HepG2 (cell line): ENCODE measurements around the gene NABP2. TPM values are rescaled to one million over a fixed set of nuclear protein-coding genes. Genes with fewer than 3 reads are reported as not detected.
A peak's percentile ranks its signal among the peaks of the same experiment; 100 is the strongest.

ENCODE experiments used
- ATAC-seq: fragments of 200-7000 bp; cut with Tn5 transposase; 3 replicates; pipeline ENCODE4 v1.9.1; 2020; ENCODE audit warnings: mild to moderate bottlenecking, moderate library complexity
- BruUV-seq: library from RNA; stranded (reverse); fragments of 400-500 nt; replicated peaks from 2 replicates; lab custom pipeline; 2021; lab: Mats Ljungman, UMichigan
- CTCF ChIA-PET: fragments of 300-600 bp; formaldehyde crosslinking; extraction: SDS; loops from one replicate; lab custom pipeline; 2021; ENCODE audit warnings: low total read pairs, inconsistent platforms, low intra/inter-chr PET ratio; lab: Yijun Ruan, JAX
- POLR2A ChIA-PET: fragments of 350-600 bp; sonication (Branson Sonifier 250); formaldehyde crosslinking; loops from one replicate; lab custom pipeline; 2020; ENCODE audit warnings: antibody characterized with exemption, inconsistent platforms; lab: Yijun Ruan, JAX
- DNase-seq: peaks from one replicate; pipeline ENCODE4 v3.0.0-alpha.2; 2015; ENCODE audit warnings: low spot score
- FAIRE-seq: peaks from 3 replicates; lab custom pipeline; 2011; peaks lifted over from hg19 to GRCh38; lab: Jason Lieb, UNC
- H2AFZ ChIP-seq: one replicate; pipeline ENCODE4 v1.6.1; 2011; ENCODE audit warnings: low read length, inconsistent platforms
- H3K27ac ChIP-seq: fragments of 300-600 bp; 3 replicates; pipeline ENCODE4 v1.8.0; 2011; ENCODE audit warnings: mixed run types, mild to moderate bottlenecking, mixed read lengths, low read length, inconsistent platforms; ENCODE audit not compliant: insufficient read depth; ENCODE audit errors: extremely low read length
- H3K27me3 ChIP-seq, 2 experiments: fragments of 200-600 bp in 1 of 2; 2 replicates in 1 of 2; 3 replicates in 1 of 2; pipeline versions ENCODE4 v1.6.0 to v1.8.0; 2011; ENCODE audit warnings: low read length in 2 of 2, mild to moderate bottlenecking in 2 of 2, moderate library complexity in 2 of 2, inconsistent platforms in 1 of 2; ENCODE audit not compliant: insufficient read depth in 2 of 2, control insufficient read depth in 1 of 2
- H3K36me3 ChIP-seq, 2 experiments: fragments of 200-600 bp in 1 of 2; replicated peaks in 1 of 2; 2 replicates in 1 of 2; 3 replicates in 1 of 2; pipeline versions ENCODE4 v1.5.1 to v1.8.0; 2011; ENCODE audit warnings: low read length in 2 of 2, inconsistent platforms in 1 of 2; ENCODE audit not compliant: insufficient read depth in 2 of 2, control insufficient read depth in 1 of 2
- H3K4me1 ChIP-seq: 2 replicates; pipeline ENCODE4 v1.5.1; 2012; ENCODE audit warnings: low read length, inconsistent platforms; ENCODE audit not compliant: insufficient read depth
- H3K4me2 ChIP-seq: 2 replicates; pipeline ENCODE4 v1.6.0; 2011; ENCODE audit warnings: low read depth, low read length, inconsistent platforms
- H3K4me3 ChIP-seq, 3 experiments: fragments of 200-600 bp in 1 of 3; sonication (generic), shearing (Covaris generic) in 1 of 3; replicated peaks in 1 of 3; 2 replicates each; pipeline ENCODE4 v1.5.1; 2011 to 2016; ENCODE audit warnings: low read length in 3 of 3, inconsistent platforms in 2 of 3, low read depth in 2 of 3, mild to moderate bottlenecking in 2 of 3, control low read depth in 1 of 3, mixed read lengths in 1 of 3; ENCODE audit not compliant: insufficient read depth in 1 of 3
- H3K79me2 ChIP-seq: one replicate; pipeline ENCODE4 v1.6.1; 2011; ENCODE audit warnings: low read length, inconsistent platforms; ENCODE audit not compliant: insufficient read depth
- H3K9ac ChIP-seq: 2 replicates; pipeline ENCODE4 v1.6.0; 2011; ENCODE audit warnings: mild to moderate bottlenecking, low read depth, low read length, inconsistent platforms; ENCODE audit not compliant: insufficient read depth
- H3K9me3 ChIP-seq: 2 replicates; pipeline ENCODE4 v1.5.1; 2012; ENCODE audit warnings: mild to moderate bottlenecking, low read length
- H4K20me1 ChIP-seq: 2 replicates; pipeline ENCODE4 v1.6.0; 2011; ENCODE audit warnings: inconsistent platforms, mild to moderate bottlenecking, low read length, moderate library complexity; ENCODE audit not compliant: insufficient read depth
- ARNT2 ChIP-seq: sonication (generic); formaldehyde crosslinking; IDR thresholded peaks from 2 replicates; pipeline ENCODE4 v1.8.0; 2022; ENCODE audit warnings: mild to moderate bottlenecking, low read depth, missing genetic modification reagents, moderate library complexity
- FIP1L1 ChIP-seq: fragments of 200-400 bp; formaldehyde crosslinking; IDR thresholded peaks from 2 replicates; pipeline ENCODE4 v1.6.1; 2018; ENCODE audit warnings: low read depth, mild to moderate bottlenecking, low read length, moderate library complexity, borderline replicate concordance; ENCODE audit not compliant: insufficient read depth
- ISX ChIP-seq: sonication (generic); formaldehyde crosslinking; conservative IDR thresholded peaks from 2 replicates; pipeline ENCODE4 v1.5.0; 2020; ENCODE audit warnings: missing genetic modification reagents
- KLF12 ChIP-seq: sonication (generic); formaldehyde crosslinking; IDR thresholded peaks from 2 replicates; pipeline ENCODE4 v1.4.0; 2020; ENCODE audit warnings: missing genetic modification reagents, borderline replicate concordance
- NCOR1 ChIP-seq: fragments of 200-600 bp; sonication (generic); IDR thresholded peaks from 2 replicates; pipeline ENCODE4 v1.7.0; 2017; ENCODE audit warnings: antibody characterized with exemption, low read length, borderline replicate concordance
- POLR2A ChIP-seq, 2 experiments: IDR thresholded peaks; 2 replicates each; pipeline ENCODE4 v1.6.1; 2011; ENCODE audit warnings: low read depth in 2 of 2, low read length in 2 of 2, mild to moderate bottlenecking in 1 of 2, moderate library complexity in 1 of 2; ENCODE audit not compliant: insufficient read depth in 1 of 2
- POLR2AphosphoS5 ChIP-seq: IDR thresholded peaks from 2 replicates; pipeline ENCODE4 v1.6.1; 2012; ENCODE audit warnings: low read depth, low read length
- RAD21 ChIP-seq: fragments of 450-650 bp; formaldehyde crosslinking; IDR thresholded peaks from 2 replicates; pipeline ENCODE4 v1.5.0; 2020; ENCODE audit warnings: mild to moderate bottlenecking
- SPEN ChIP-seq: sonication (generic); formaldehyde crosslinking; IDR thresholded peaks from 2 replicates; pipeline ENCODE4 v1.5.1; 2020; ENCODE audit warnings: low read depth, mild to moderate bottlenecking, missing genetic modification reagents
- SRF ChIP-seq: IDR thresholded peaks from 2 replicates; pipeline ENCODE4 v1.6.1; 2011; ENCODE audit warnings: mild to moderate bottlenecking, low read depth, low read length, moderate library complexity
- ZMYM2 ChIP-seq: sonication (generic); formaldehyde crosslinking; IDR thresholded peaks from 2 replicates; pipeline ENCODE4 v1.8.0; 2022; ENCODE audit warnings: mild to moderate bottlenecking, missing genetic modification reagents
- ZMYM4 ChIP-seq: sonication (generic); formaldehyde crosslinking; IDR thresholded peaks from 2 replicates; pipeline ENCODE4 v1.8.1; 2023; ENCODE audit warnings: mild to moderate bottlenecking, missing genetic modification reagents
- ZNF468 ChIP-seq: sonication (generic); formaldehyde crosslinking; IDR thresholded peaks from 2 replicates; pipeline ENCODE4 v1.8.0; 2022; ENCODE audit warnings: mild to moderate bottlenecking, moderate library complexity, missing genetic modification reagents
- ZNF510 ChIP-seq: sonication (generic); formaldehyde crosslinking; IDR thresholded peaks from 2 replicates; pipeline ENCODE4 v1.4.0; 2020; ENCODE audit warnings: low read depth, mild to moderate bottlenecking, missing genetic modification reagents
- ZNF75D ChIP-seq: sonication (generic); formaldehyde crosslinking; IDR thresholded peaks from 2 replicates; pipeline ENCODE4 v1.8.1; 2023; ENCODE audit warnings: missing genetic modification reagents, mild to moderate bottlenecking, borderline replicate concordance
- ZNF768 ChIP-seq: sonication (generic); formaldehyde crosslinking; IDR thresholded peaks from 2 replicates; pipeline ENCODE4 v1.4.0; 2020; ENCODE audit warnings: missing genetic modification reagents
- ZNF781 ChIP-seq: sonication (generic); formaldehyde crosslinking; IDR thresholded peaks from 2 replicates; pipeline ENCODE4 v1.5.1; 2020; ENCODE audit warnings: borderline replicate concordance, mild to moderate bottlenecking, missing genetic modification reagents; ENCODE audit errors: not compliant biosample characterization
- WGBS: methylation state at CpG from one replicate; pipeline ENCODE4 v1.1.6; 2017; ENCODE audit warnings: low lambda C conversion rate; 5-methylcytosine and 5-hydroxymethylcytosine counted together
- in situ Hi-C: cut with HindIII; loops from 2 replicates; pipeline ENCODE4 v1.10.0; 2017; ENCODE audit warnings: low pct_unique_long_range_greater_than_20kb; ENCODE audit not compliant: extremely low pct_ligation_motif_present
- intact Hi-C: fragments of 100-400 bp; cut with micrococcal nuclease; formaldehyde crosslinking; loops from one replicate; pipeline ENCODE4 v1.10.0; 2022; ENCODE audit not compliant: unreplicated experiment
- polyA plus RNA-seq, 8 experiments: library from polyadenylated mRNA; depleted of rRNA in 3 of 8; stranded (reverse) in 7 of 8; unstranded in 1 of 8; fragments of >200 nt; fragmentation: Illumina TruSeq in 4 of 8; extraction: Trizol in 4 of 8; gene quantifications; 2 replicates each; pipeline versions ENCODE4 v1.2.1 to v1.2.3, GENCODE V29; 2011 to 2016; ENCODE audit warnings: low read depth in 4 of 8, missing spikeins in 1 of 8, mixed read lengths in 1 of 8; ENCODE audit not compliant: insufficient read depth in 1 of 8
- total RNA-seq, 5 experiments: library from RNA; depleted of rRNA; stranded (reverse); fragments of >200 nt; fragmentation: Illumina TruSeq; extraction: Trizol; gene quantifications; 2 replicates each; pipeline ENCODE4 v1.2.3, GENCODE V29; 2016; ENCODE audit warnings: low read depth in 1 of 5
- TF ChIP-seq, protein P1 (sequence below): sonication (generic); formaldehyde crosslinking; IDR thresholded peaks from 2 replicates; pipeline ENCODE4 v1.4.0; 2020; ENCODE audit warnings: mild to moderate bottlenecking, missing genetic modification reagents
- TF ChIP-seq, protein P2 (sequence below): sonication (generic); formaldehyde crosslinking; conservative IDR thresholded peaks from 2 replicates; pipeline ENCODE4 v1.4.0; 2020; ENCODE audit warnings: missing genetic modification reagents
- TF ChIP-seq, protein P3 (sequence below): sonication (generic); formaldehyde crosslinking; IDR thresholded peaks from 2 replicates; pipeline ENCODE4 v1.5.0; 2020; ENCODE audit warnings: mild to moderate bottlenecking, missing genetic modification reagents, moderate library complexity

NABP2 gene
- total and polyA plus RNA-seq, 2 of the 13 experiments (the other 11 are each of a cell fraction or from before 2014, with no cell fraction given) = 33.2 to 35.5 TPM

DNA sequence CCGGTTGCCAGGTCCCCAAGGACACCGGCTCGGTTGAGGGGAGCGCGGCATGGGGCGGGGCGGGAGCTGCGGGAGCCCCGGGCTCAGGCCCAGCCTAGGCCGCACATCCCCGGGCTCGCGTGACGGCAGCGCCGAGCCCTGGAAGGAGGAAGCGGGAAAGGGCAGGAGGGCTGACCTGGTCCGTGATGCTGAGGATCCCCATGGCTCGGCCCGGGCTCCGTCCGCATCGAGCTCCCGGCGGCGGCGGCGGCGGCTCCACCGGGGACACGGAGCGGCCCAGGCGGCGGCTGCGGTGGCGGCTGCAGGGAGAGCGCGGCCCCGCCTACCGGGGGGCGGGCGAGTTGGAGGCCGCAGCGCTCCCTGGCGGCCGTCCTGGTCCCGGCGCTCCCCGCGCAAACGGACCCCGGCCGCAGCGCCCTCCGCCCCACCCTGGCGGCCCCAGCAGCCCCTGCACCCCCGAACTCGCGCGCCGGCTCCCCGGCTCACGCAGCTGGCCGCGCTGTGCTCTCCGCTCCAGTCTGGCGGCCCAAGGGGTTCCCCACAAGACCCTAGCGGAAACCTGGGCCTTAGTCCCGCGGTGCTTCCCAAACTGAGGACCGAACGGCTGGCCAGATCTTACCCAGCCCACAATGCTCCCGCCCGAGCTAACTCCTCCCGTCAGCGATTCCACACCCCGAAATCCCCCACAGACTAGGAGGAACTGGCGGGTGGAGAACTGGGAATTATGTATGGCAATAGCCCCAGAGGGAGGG, 34.1 kb downstream of the NABP2 start, which contains the start of gene ANKRD52:
Gene ANKRD52, minus strand, starts transcription at position 317 of the 752 bp plus-strand sequence. Its CDS starts 115 bp downstream, at position 202.
- ChIA-PET POLR2A (interaction anchor here (0.5 to 3.5 kb wide), 9 partner anchors 9 to 177 kb away, joined by 3 to 24 read pairs (median 6); partner anchors contain the start of genes CNPY2, COQ10A, CS and RNF41), CTCF (interaction anchor here (0.7 to 2.1 kb wide), 7 partner anchors 9 to 67 kb away, joined by 3 to 12 read pairs (median 6); partner anchors contain the start of genes COQ10A, NABP2 and SLC39A5)
- peak within 1 kb of the TSS; percentile 79 for H3K9ac ChIP-seq
- H3K4me3 ChIP-seq = peak within 1 kb of the TSS; percentile 74 to 96 (median 88)
- intact Hi-C loops = loop anchor here (1.0 to 5.0 kb wide), 2 partner anchors 36 to 65 kb away; partner anchors contain the start of genes NABP2 and RNF41
- peak within 1 kb of the TSS; percentile 86 for H2AFZ ChIP-seq
- BruUV-seq = no TSS peak
- H3K4me2 ChIP-seq = peak within 1 kb of the TSS; percentile 97
- peak within 1 kb of the TSS; percentile 45 for H3K27ac ChIP-seq
- WGBS = 1% methylated on average over 19 of the region's 78 CpGs
- ATAC-seq = peak; percentile 92
- peaks cover 10% of the 10 kb centered on the region for H3K79me2 ChIP-seq
- peaks cover 28% of the 10 kb centered on the region for H3K4me1 ChIP-seq
- H4K20me1 ChIP-seq = no peaks in the 10 kb centered on the region
- no peaks in the 10 kb centered on the region for H3K9me3 ChIP-seq
- no peak for FAIRE-seq
- H3K27me3 ChIP-seq = no peaks in the 10 kb centered on the region
- peaks cover 8 to 23% of the 10 kb centered on the region in 2 experiments for H3K36me3 ChIP-seq
- peak; percentile 26 for DNase-seq
- in situ Hi-C loops = loop anchor here (5.0 kb wide), 2 partner anchors 36 to 66 kb away; partner anchors contain the start of genes NABP2 and RNF41
- peak; percentile 91 for TF ChIP-seq SPEN (CRISPR knock-in tag)
- no peak for TF ChIP-seq SRF
- peak; percentile 12; the same call in 1 of the 2 replicates for TF ChIP-seq ZMYM4 (CRISPR knock-in tag)
- no peak for TF ChIP-seq ZNF75D (CRISPR knock-in tag)
- 0 out of 2 replicates have a peak, but pooled peaks have one; percentile 19 for TF ChIP-seq ZMYM2 (CRISPR knock-in tag)
- TF ChIP-seq POLR2AphosphoS5 = peak; percentile 53; the same call in 1 of the 2 replicates
- peak; percentile 72; the same call in 1 of the 2 replicates for TF ChIP-seq ARNT2 (CRISPR knock-in tag)
- TF ChIP-seq ZNF468 = 0 out of 2 replicates have a peak, but pooled peaks have one; percentile 26
- 0 out of 2 replicates have a peak, but pooled peaks have one; percentile 32 for TF ChIP-seq ISX (CRISPR knock-in tag)
- TF ChIP-seq ZNF510 (CRISPR knock-in tag) = no peak
- no peak for TF ChIP-seq ZNF781 (CRISPR knock-in tag)
- no peak for TF ChIP-seq FIP1L1
- TF ChIP-seq NCOR1 = no peak
- peak; percentile 65; the same call in 1 of the 2 replicates for TF ChIP-seq KLF12 (CRISPR knock-in tag)
- TF ChIP-seq, protein P1, sequence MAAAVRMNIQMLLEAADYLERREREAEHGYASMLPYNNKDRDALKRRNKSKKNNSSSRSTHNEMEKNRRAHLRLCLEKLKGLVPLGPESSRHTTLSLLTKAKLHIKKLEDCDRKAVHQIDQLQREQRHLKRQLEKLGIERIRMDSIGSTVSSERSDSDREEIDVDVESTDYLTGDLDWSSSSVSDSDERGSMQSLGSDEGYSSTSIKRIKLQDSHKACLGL (CRISPR knock-in tag) = peak; percentile 43; the same call in 1 of the 2 replicates
- TF ChIP-seq RAD21 (CRISPR knock-in tag) = peak; percentile 84
- TF ChIP-seq POLR2A (IDR thresholded peaks at IDR 0.05; ENCODE audit: insufficient read depth in 1 of 2, low read depth in 2 of 2, low read length in 2 of 2) = peak in 1 of 2 experiments; percentile 47; a peak in 2 of 4 replicates
- TF ChIP-seq ZNF768 (CRISPR knock-in tag) = 0 out of 2 replicates have a peak, but pooled peaks have one; percentile 26
- TF ChIP-seq, protein P2, sequence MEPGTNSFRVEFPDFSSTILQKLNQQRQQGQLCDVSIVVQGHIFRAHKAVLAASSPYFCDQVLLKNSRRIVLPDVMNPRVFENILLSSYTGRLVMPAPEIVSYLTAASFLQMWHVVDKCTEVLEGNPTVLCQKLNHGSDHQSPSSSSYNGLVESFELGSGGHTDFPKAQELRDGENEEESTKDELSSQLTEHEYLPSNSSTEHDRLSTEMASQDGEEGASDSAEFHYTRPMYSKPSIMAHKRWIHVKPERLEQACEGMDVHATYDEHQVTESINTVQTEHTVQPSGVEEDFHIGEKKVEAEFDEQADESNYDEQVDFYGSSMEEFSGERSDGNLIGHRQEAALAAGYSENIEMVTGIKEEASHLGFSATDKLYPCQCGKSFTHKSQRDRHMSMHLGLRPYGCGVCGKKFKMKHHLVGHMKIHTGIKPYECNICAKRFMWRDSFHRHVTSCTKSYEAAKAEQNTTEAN = peak; percentile 63; the same call in 1 of the 2 replicates
- TF ChIP-seq, protein P3, sequence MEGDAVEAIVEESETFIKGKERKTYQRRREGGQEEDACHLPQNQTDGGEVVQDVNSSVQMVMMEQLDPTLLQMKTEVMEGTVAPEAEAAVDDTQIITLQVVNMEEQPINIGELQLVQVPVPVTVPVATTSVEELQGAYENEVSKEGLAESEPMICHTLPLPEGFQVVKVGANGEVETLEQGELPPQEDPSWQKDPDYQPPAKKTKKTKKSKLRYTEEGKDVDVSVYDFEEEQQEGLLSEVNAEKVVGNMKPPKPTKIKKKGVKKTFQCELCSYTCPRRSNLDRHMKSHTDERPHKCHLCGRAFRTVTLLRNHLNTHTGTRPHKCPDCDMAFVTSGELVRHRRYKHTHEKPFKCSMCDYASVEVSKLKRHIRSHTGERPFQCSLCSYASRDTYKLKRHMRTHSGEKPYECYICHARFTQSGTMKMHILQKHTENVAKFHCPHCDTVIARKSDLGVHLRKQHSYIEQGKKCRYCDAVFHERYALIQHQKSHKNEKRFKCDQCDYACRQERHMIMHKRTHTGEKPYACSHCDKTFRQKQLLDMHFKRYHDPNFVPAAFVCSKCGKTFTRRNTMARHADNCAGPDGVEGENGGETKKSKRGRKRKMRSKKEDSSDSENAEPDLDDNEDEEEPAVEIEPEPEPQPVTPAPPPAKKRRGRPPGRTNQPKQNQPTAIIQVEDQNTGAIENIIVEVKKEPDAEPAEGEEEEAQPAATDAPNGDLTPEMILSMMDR (CRISPR knock-in tag) = peak; percentile 61
